K562 (cell line): ENCODE data around the gene NIPAL3. TPM values are rescaled to one million over a fixed set of nuclear protein-coding genes. Genes with fewer than 3 reads are reported as not detected.

ENCODE experiments used
- ARID1B ChIP-seq: fragments of 450-650 bp; IDR thresholded peaks from 2 replicates; pipeline ENCODE4 v1.6.1; 2016; ENCODE audit warnings: antibody characterized with exemption, mild to moderate bottlenecking, inconsistent platforms
- ATF7 ChIP-seq: fragments of 450-650 bp; IDR thresholded peaks from 2 replicates; pipeline ENCODE4 v1.7.1; 2014; ENCODE audit warnings: mild to moderate bottlenecking, moderate library complexity
- BRD4 ChIP-seq: fragments of 200-600 bp; sonication (generic); IDR thresholded peaks from 2 replicates; pipeline ENCODE4 v1.6.1; 2017; ENCODE audit warnings: inconsistent platforms
- FOSL1 ChIP-seq: fragments of 200-800 bp; sonication (Bioruptor generic); conservative IDR thresholded peaks from 2 replicates; pipeline ENCODE4 v1.6.1; 2016; ENCODE audit warnings: missing genetic modification characterization, missing compliant biosample characterization
- GABPB1 ChIP-seq: sonication (generic); formaldehyde crosslinking; IDR thresholded peaks from 2 replicates; pipeline ENCODE4 v1.8.0; 2022; ENCODE audit warnings: mild to moderate bottlenecking, missing genetic modification reagents
- HDAC8 ChIP-seq: fragments of 450-650 bp; IDR thresholded peaks from 2 replicates; pipeline ENCODE4 v1.6.1; 2016; ENCODE audit warnings: mild to moderate bottlenecking, missing genetic modification characterization, moderate library complexity, missing compliant biosample characterization
- KLF16 ChIP-seq: IDR thresholded peaks from 2 replicates; pipeline ENCODE4 v1.6.1; 2016; ENCODE audit warnings: antibody characterized with exemption
- LEF1 ChIP-seq: fragments of 450-650 bp; IDR thresholded peaks from 2 replicates; pipeline ENCODE4 v1.6.1; 2016; ENCODE audit warnings: mild to moderate bottlenecking
- MAZ ChIP-seq, 2 experiments: fragments of 450-650 bp in 1 of 2; sonication (generic) in 1 of 2; formaldehyde crosslinking; IDR thresholded peaks in 1 of 2; conservative IDR thresholded peaks in 1 of 2; 2 replicates each; pipeline versions ENCODE4 v1.4.0 to v1.5.0; 2020; ENCODE audit warnings: mild to moderate bottlenecking in 1 of 2, missing genetic modification reagents in 1 of 2
- MIER1 ChIP-seq: fragments of 450-650 bp; IDR thresholded peaks from 2 replicates; pipeline ENCODE4 v1.6.1; 2016; ENCODE audit warnings: antibody characterized with exemption, mild to moderate bottlenecking, low read depth
- MTA3 ChIP-seq: fragments of 450-650 bp; formaldehyde crosslinking; IDR thresholded peaks from 2 replicates; pipeline ENCODE4 v1.6.1; 2017; ENCODE audit warnings: mild to moderate bottlenecking, borderline replicate concordance
- NFIC ChIP-seq: fragments of 450-650 bp; IDR thresholded peaks from 2 replicates; pipeline ENCODE4 v1.6.1; 2017; ENCODE audit warnings: mild to moderate bottlenecking, inconsistent platforms
- PRPF4 ChIP-seq: fragments of 200-400 bp; formaldehyde crosslinking; IDR thresholded peaks from one replicate; pipeline ENCODE4 v1.6.1; 2017; ENCODE audit warnings: low read length, low read depth, mild to moderate bottlenecking; ENCODE audit not compliant: insufficient read depth, poor library complexity, severe bottlenecking
- RBM22 ChIP-seq: fragments of 200-400 bp; formaldehyde crosslinking; IDR thresholded peaks from 2 replicates; pipeline ENCODE4 v1.6.1; 2018; ENCODE audit warnings: low read length, low read depth; ENCODE audit not compliant: poor library complexity, severe bottlenecking
- SREBF2 ChIP-seq: sonication (generic); formaldehyde crosslinking; IDR thresholded peaks from 2 replicates; pipeline ENCODE4 v1.4.0; 2020; ENCODE audit warnings: mild to moderate bottlenecking, missing genetic modification reagents
- SUPT5H ChIP-seq: fragments of 450-650 bp; IDR thresholded peaks from 2 replicates; pipeline ENCODE4 v1.6.1; 2016
- TAF15 ChIP-seq: fragments of 200-400 bp; formaldehyde crosslinking; IDR thresholded peaks from 2 replicates; pipeline ENCODE4 v1.6.1; 2017; ENCODE audit warnings: mild to moderate bottlenecking, low read depth, low read length, moderate library complexity
- TCF7 ChIP-seq: sonication (generic); IDR thresholded peaks from 2 replicates; pipeline ENCODE4 v1.6.1; 2016; ENCODE audit warnings: antibody characterized with exemption, borderline replicate concordance
- ZC3H4 ChIP-seq: sonication (generic); formaldehyde crosslinking; IDR thresholded peaks from 2 replicates; pipeline ENCODE4 v1.9.0; 2021; ENCODE audit warnings: missing genetic modification reagents, borderline replicate concordance
- ZNF12 ChIP-seq: sonication (generic); formaldehyde crosslinking; IDR thresholded peaks from 2 replicates; pipeline ENCODE4 v1.4.0; 2020; ENCODE audit warnings: mild to moderate bottlenecking, missing genetic modification reagents
- ZNF23 ChIP-seq: fragments of 250-450 bp; sonication (Bioruptor Pico); IDR thresholded peaks from 2 replicates; pipeline ENCODE4 v1.4.0; 2020; ENCODE audit warnings: mild to moderate bottlenecking
- ZNF3 ChIP-seq: fragments of 250-450 bp; sonication (Bioruptor Pico); IDR thresholded peaks from 2 replicates; pipeline ENCODE4 v1.5.0; 2021; ENCODE audit warnings: mild to moderate bottlenecking, moderate library complexity
- ZNF324 ChIP-seq: fragments of 250-450 bp; sonication (Bioruptor Pico); IDR thresholded peaks from 2 replicates; pipeline ENCODE4 v1.4.0; 2020; ENCODE audit warnings: mild to moderate bottlenecking
- ZNF354B ChIP-seq: fragments of 250-450 bp; sonication (Bioruptor Pico); IDR thresholded peaks from 2 replicates; pipeline ENCODE4 v1.4.0; 2020
- ZNF589 ChIP-seq: fragments of 200-800 bp; sonication (Bioruptor generic); IDR thresholded peaks from 2 replicates; pipeline ENCODE4 v1.6.1; 2016; ENCODE audit warnings: low read depth, missing genetic modification characterization, missing compliant biosample characterization
- ZNF668 ChIP-seq: fragments of 250-450 bp; sonication (Bioruptor Pico); IDR thresholded peaks from 2 replicates; pipeline ENCODE4 v1.8.0; 2022; ENCODE audit warnings: mild to moderate bottlenecking, inconsistent platforms
- polyA plus RNA-seq, 8 experiments: library from polyadenylated mRNA; depleted of rRNA in 4 of 8; stranded (reverse) in 5 of 8; unstranded in 3 of 8; fragments of >200 nt; fragmentation: Nextera tagmentation in 2 of 8; fragmentation: Illumina TruSeq in 1 of 8; extraction: Ambion mirVana in 2 of 8; extraction: Trizol in 1 of 8; gene quantifications; 2 replicates each; pipeline versions ENCODE4 v1.2.1 to v1.2.3, GENCODE V29; 2011 to 2014; ENCODE audit warnings: inconsistent platforms in 1 of 8, missing spikeins in 1 of 8
- total RNA-seq, 7 experiments: library from RNA; depleted of rRNA in 6 of 7; stranded (reverse); fragments of >200 nt in 6 of 7; fragmentation: Illumina TruSeq in 2 of 7; extraction: Trizol in 2 of 7; gene quantifications; 2 replicates each; pipeline versions ENCODE4 v1.2.1 to v1.2.3, GENCODE V29; 2011 to 2021; ENCODE audit warnings: low replicate concordance in 1 of 7
- TF ChIP-seq, protein P1 (sequence below): fragments of 450-650 bp; conservative IDR thresholded peaks from 2 replicates; pipeline ENCODE4 v1.6.1; 2016; ENCODE audit warnings: missing genetic modification characterization, low read depth, mild to moderate bottlenecking, missing compliant biosample characterization, moderate library complexity
- TF ChIP-seq, protein P2 (sequence below): fragments of 250-450 bp; sonication (Bioruptor Pico); IDR thresholded peaks from 2 replicates; pipeline ENCODE4 v1.9.0; 2021; ENCODE audit warnings: mild to moderate bottlenecking
- TF ChIP-seq, protein P3 (sequence below): fragments of 450-650 bp; formaldehyde crosslinking; IDR thresholded peaks from 2 replicates; pipeline ENCODE4 v1.4.0; 2020; ENCODE audit warnings: mild to moderate bottlenecking, moderate library complexity

Gene NIPAL3
- total and polyA plus RNA-seq, 9 of the 15 experiments (the other 6 are each of a cell fraction or from before 2014, with no cell fraction given): 10.5 to 26.3 (median 16.0) TPM

DNA sequence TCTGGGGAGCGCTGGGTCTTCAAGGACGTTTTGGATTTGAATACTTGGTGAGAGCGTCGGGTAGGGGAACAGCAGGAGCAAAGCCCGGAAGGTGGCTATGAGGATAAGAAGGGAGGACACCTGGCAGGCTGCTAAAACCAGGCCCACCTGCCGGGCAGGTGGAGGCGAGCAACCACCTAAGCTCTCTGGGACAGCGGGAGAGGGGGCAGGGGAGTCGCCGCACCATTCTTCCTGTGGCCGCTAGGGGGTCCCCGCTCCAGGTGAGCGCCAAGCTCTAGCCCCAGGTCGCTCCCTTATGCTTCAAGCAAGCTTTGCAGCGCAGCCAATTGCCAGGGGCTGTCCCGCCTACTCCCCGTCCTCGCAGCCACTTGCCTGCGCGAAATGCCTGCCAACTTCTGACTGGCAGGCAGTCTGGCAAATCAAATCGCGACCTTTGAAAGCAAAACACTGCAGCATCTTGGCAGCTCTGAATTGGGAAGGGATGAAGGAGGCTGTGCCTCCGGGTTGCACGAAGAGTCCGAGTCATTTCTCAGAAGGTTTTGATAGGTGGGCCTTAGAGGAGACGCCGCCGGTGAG, at the start of gene NIPAL3 (continued):
- TF ChIP-seq PRPF4: no peak
- no peak for TF ChIP-seq FOSL1 (tag)
- TF ChIP-seq, protein P1, sequence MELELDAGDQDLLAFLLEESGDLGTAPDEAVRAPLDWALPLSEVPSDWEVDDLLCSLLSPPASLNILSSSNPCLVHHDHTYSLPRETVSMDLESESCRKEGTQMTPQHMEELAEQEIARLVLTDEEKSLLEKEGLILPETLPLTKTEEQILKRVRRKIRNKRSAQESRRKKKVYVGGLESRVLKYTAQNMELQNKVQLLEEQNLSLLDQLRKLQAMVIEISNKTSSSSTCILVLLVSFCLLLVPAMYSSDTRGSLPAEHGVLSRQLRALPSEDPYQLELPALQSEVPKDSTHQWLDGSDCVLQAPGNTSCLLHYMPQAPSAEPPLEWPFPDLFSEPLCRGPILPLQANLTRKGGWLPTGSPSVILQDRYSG (tag): no peak
- TF ChIP-seq ZNF12 (CRISPR knock-in tag): no peak
- TF ChIP-seq ZNF23: no peak
- no peak for TF ChIP-seq ZC3H4 (CRISPR knock-in tag)
- peak; percentile 85; the same call in 1 of the 2 replicates for TF ChIP-seq MTA3
- TF ChIP-seq ZNF324 (CRISPR knock-in tag): no peak
- TF ChIP-seq, protein P2, sequence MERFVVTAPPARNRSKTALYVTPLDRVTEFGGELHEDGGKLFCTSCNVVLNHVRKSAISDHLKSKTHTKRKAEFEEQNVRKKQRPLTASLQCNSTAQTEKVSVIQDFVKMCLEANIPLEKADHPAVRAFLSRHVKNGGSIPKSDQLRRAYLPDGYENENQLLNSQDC (CRISPR knock-in tag): no peak
- no peak for TF ChIP-seq RBM22
- TF ChIP-seq TAF15: no peak
- TF ChIP-seq LEF1: no peak
- TF ChIP-seq HDAC8: no peak
- peak; percentile 69 for TF ChIP-seq ATF7
- no peak for TF ChIP-seq ARID1B
- no peak for TF ChIP-seq ZNF668 (CRISPR knock-in tag)
- TF ChIP-seq ZNF354B (CRISPR knock-in tag): no peak
- peak; percentile 78 for TF ChIP-seq MAZ (CRISPR knock-in tag; conservative IDR thresholded peaks at IDR 0.05 in 1 of 2, IDR thresholded peaks at IDR 0.05 in 1 of 2)
- no peak for TF ChIP-seq MIER1
- no peak for TF ChIP-seq KLF16
- peak; percentile 59; the same call in 1 of the 2 replicates for TF ChIP-seq GABPB1 (CRISPR knock-in tag)
- TF ChIP-seq NFIC: peak; percentile 70
- TF ChIP-seq SREBF2 (CRISPR knock-in tag): no peak
- TF ChIP-seq, protein P3, sequence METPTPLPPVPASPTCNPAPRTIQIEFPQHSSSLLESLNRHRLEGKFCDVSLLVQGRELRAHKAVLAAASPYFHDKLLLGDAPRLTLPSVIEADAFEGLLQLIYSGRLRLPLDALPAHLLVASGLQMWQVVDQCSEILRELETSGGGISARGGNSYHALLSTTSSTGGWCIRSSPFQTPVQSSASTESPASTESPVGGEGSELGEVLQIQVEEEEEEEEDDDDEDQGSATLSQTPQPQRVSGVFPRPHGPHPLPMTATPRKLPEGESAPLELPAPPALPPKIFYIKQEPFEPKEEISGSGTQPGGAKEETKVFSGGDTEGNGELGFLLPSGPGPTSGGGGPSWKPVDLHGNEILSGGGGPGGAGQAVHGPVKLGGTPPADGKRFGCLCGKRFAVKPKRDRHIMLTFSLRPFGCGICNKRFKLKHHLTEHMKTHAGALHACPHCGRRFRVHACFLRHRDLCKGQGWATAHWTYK (CRISPR knock-in tag): no peak
- no peak for TF ChIP-seq ZNF3 (CRISPR knock-in tag)
- TF ChIP-seq TCF7: no peak
- TF ChIP-seq SUPT5H: peak; percentile 58; the same call in 1 of the 2 replicates
- no peak for TF ChIP-seq ZNF589 (CRISPR knock-in tag)
- TF ChIP-seq BRD4: no peak
